SK-N-SH (cell line): ENCODE results near the gene CACNA1E. TPM values are rescaled to one million over a fixed set of nuclear protein-coding genes. Genes with fewer than 3 reads are reported as not detected.

Experiments
- CTCF ChIA-PET: fragments of 300-600, 350-600 bp; formaldehyde crosslinking; extraction: SDS; loops from one replicate; lab custom pipeline; 2021; lab: Yijun Ruan, JAX
- POLR2A ChIA-PET: fragments of 350-600 bp; sonication (Branson Sonifier 250); formaldehyde crosslinking; extraction: SDS; loops from one replicate; lab custom pipeline; 2020; ENCODE audit warnings: antibody characterized with exemption, inconsistent platforms; lab: Yijun Ruan, JAX
- DNase-seq: peaks from one replicate; pipeline ENCODE4 v3.0.0; 2012
- H2AFZ ChIP-seq: fragments of 200-600 bp; sonication (generic); 2 replicates; pipeline ENCODE4 v1.8.1; 2016; ENCODE audit warnings: antibody characterized with exemption, mild to moderate bottlenecking, low read depth
- H3F3A ChIP-seq: fragments of 200-600 bp; sonication (generic); replicated peaks from 2 replicates; pipeline ENCODE3; 2016; ENCODE audit warnings: antibody characterized with exemption, mild to moderate bottlenecking; ENCODE audit not compliant: insufficient read depth
- H3K27ac ChIP-seq, 2 experiments: fragments of 200-500 bp in 1 of 2; fragments of 200-600 bp in 1 of 2; sonication (Bioruptor generic) in 1 of 2; sonication (generic), shearing (Covaris generic) in 1 of 2; 2 replicates each; pipeline versions ENCODE4 v1.5.1 to v1.6.1; 2014 to 2016; ENCODE audit warnings: low read depth in 2 of 2, inconsistent platforms in 1 of 2, low read length in 1 of 2, mild to moderate bottlenecking in 1 of 2, mixed read lengths in 1 of 2
- H3K27me3 ChIP-seq: fragments of 200-600 bp; sonication (generic), shearing (Covaris generic); 2 replicates; pipeline ENCODE4 v1.6.1; 2016; ENCODE audit warnings: mixed run types; ENCODE audit not compliant: insufficient read depth
- H3K36me3 ChIP-seq, 2 experiments: fragments of 200-500 bp in 1 of 2; fragments of 200-600 bp in 1 of 2; sonication (Bioruptor generic) in 1 of 2; sonication (generic) in 1 of 2; replicated peaks in 1 of 2; 2 replicates each; pipeline versions ENCODE3 to v1.5.1; 2014 to 2016; ENCODE audit warnings: low read length in 1 of 2, mild to moderate bottlenecking in 1 of 2; ENCODE audit not compliant: insufficient read depth in 2 of 2, control insufficient read depth in 1 of 2
- H3K4me1 ChIP-seq, 2 experiments: fragments of 200-500 bp in 1 of 2; fragments of 200-600 bp in 1 of 2; sonication (Bioruptor generic) in 1 of 2; sonication (generic), shearing (Covaris generic) in 1 of 2; 2 replicates each; pipeline versions ENCODE4 v1.5.1 to v1.6.1; 2014 to 2016; ENCODE audit warnings: low read depth in 1 of 2, low read length in 1 of 2, mixed run types in 1 of 2; ENCODE audit not compliant: insufficient read depth in 2 of 2, control insufficient read depth in 1 of 2
- H3K4me2 ChIP-seq: fragments of 200-600 bp; sonication (generic), shearing (Covaris generic); 2 replicates; pipeline ENCODE4 v1.6.1; 2017; ENCODE audit warnings: mixed run types
- H3K4me3 ChIP-seq, 2 experiments: fragments of 200-500 bp in 1 of 2; fragments of 200-600 bp in 1 of 2; sonication (Bioruptor generic) in 1 of 2; sonication (generic), shearing (Covaris generic) in 1 of 2; 2 replicates each; pipeline versions ENCODE4 v1.5.1 to v1.8.1; 2014 to 2016; ENCODE audit warnings: low read depth in 2 of 2, inconsistent platforms in 1 of 2, low read length in 1 of 2, mild to moderate bottlenecking in 1 of 2, mixed read lengths in 1 of 2, moderate library complexity in 1 of 2
- H3K79me2 ChIP-seq: fragments of 200-600 bp; sonication (generic); 2 replicates; pipeline ENCODE4 v1.8.1; 2017; ENCODE audit warnings: mild to moderate bottlenecking; ENCODE audit not compliant: insufficient read depth
- H3K9ac ChIP-seq: fragments of 200-600 bp; sonication (generic); 2 replicates; pipeline ENCODE4 v1.6.1; 2017; ENCODE audit warnings: mixed run types
- H3K9me2 ChIP-seq: fragments of 200-600 bp; sonication (generic); 2 replicates; pipeline ENCODE4 v1.6.1; 2017; ENCODE audit warnings: mixed run types
- H3K9me3 ChIP-seq: fragments of 200-600 bp; sonication (generic); 2 replicates; pipeline ENCODE4 v1.6.1; 2017; ENCODE audit warnings: mixed run types, mild to moderate bottlenecking, moderate library complexity
- H4K20me1 ChIP-seq: fragments of 200-600 bp; sonication (generic); 2 replicates; pipeline ENCODE4 v1.6.1; 2017; ENCODE audit warnings: mild to moderate bottlenecking, mixed run types; ENCODE audit not compliant: insufficient read depth
- ELF1 ChIP-seq: IDR thresholded peaks from 2 replicates; pipeline ENCODE4 v1.4.0; 2012
- EP300 ChIP-seq, 2 experiments: IDR thresholded peaks; 2 replicates each; pipeline versions ENCODE4 v1.4.0 to v1.6.1; 2012; ENCODE audit warnings: borderline replicate concordance in 1 of 2, low read depth in 1 of 2, low read length in 1 of 2
- EZH2phosphoT487 ChIP-seq: fragments of 200-600 bp; sonication (generic); IDR thresholded peaks from 2 replicates; pipeline ENCODE4 v1.6.1; 2017; ENCODE audit warnings: low read depth, mixed run types, mild to moderate bottlenecking, antibody characterized with exemption, moderate library complexity, borderline replicate concordance
- FOSL2 ChIP-seq: IDR thresholded peaks from 2 replicates; pipeline ENCODE4 v1.4.0; 2012; ENCODE audit warnings: low read depth, mild to moderate bottlenecking, moderate library complexity, borderline replicate concordance
- FOXM1 ChIP-seq: IDR thresholded peaks from 2 replicates; pipeline ENCODE4 v1.4.0; 2012; ENCODE audit warnings: low read depth, mild to moderate bottlenecking
- GABPA ChIP-seq: IDR thresholded peaks from 2 replicates; pipeline ENCODE4 v1.4.0; 2012; ENCODE audit warnings: low read depth, mild to moderate bottlenecking
- MEF2A ChIP-seq: IDR thresholded peaks from 2 replicates; pipeline ENCODE4 v1.4.0; 2012; ENCODE audit warnings: low read depth, borderline replicate concordance
- MXI1 ChIP-seq: IDR thresholded peaks from 2 replicates; pipeline ENCODE4 v1.6.1; 2012; ENCODE audit warnings: mild to moderate bottlenecking, low read depth, low read length, improper control_type of control experiment
- NFIC ChIP-seq: IDR thresholded peaks from 2 replicates; pipeline ENCODE4 v1.4.0; 2012; ENCODE audit warnings: borderline replicate concordance
- POLR2AphosphoS5 ChIP-seq: IDR thresholded peaks from 2 replicates; pipeline ENCODE4 v1.6.1; 2012; ENCODE audit warnings: low read depth, low read length
- RCOR1 ChIP-seq: fragments of 150-350 bp; IDR thresholded peaks from 2 replicates; pipeline ENCODE4 v1.6.1; 2017; ENCODE audit warnings: antibody characterized with exemption, low read length
- RXRA ChIP-seq: IDR thresholded peaks from 2 replicates; pipeline ENCODE4 v1.4.0; 2012; ENCODE audit warnings: low read depth, mild to moderate bottlenecking, borderline replicate concordance
- SIN3A ChIP-seq: IDR thresholded peaks from 2 replicates; pipeline ENCODE4 v1.6.1; 2012; ENCODE audit warnings: low read depth, mild to moderate bottlenecking, low read length, moderate library complexity, borderline replicate concordance
- SMC3 ChIP-seq: IDR thresholded peaks from 2 replicates; pipeline ENCODE4 v1.6.1; 2012; ENCODE audit warnings: low read depth, low read length, improper control_type of control experiment
- TAF1 ChIP-seq: IDR thresholded peaks from 2 replicates; pipeline ENCODE4 v1.6.1; 2012; ENCODE audit warnings: low read depth, mild to moderate bottlenecking, low read length, moderate library complexity, borderline replicate concordance
- TCF12 ChIP-seq: IDR thresholded peaks from 2 replicates; pipeline ENCODE4 v1.4.0; 2012
- YY1 ChIP-seq: IDR thresholded peaks from 2 replicates; pipeline ENCODE4 v1.4.0; 2012; ENCODE audit warnings: low read depth, mild to moderate bottlenecking
- WGBS: methylation state at CpG from one replicate; pipeline ENCODE4 v1.1.6; 2017; ENCODE audit warnings: low lambda C conversion rate; 5-methylcytosine and 5-hydroxymethylcytosine counted together
- polyA plus RNA-seq, 3 experiments: library from polyadenylated mRNA; depleted of rRNA; stranded (reverse); fragments of >200 nt; gene quantifications; 2 replicates each; pipeline ENCODE4 v1.2.3, GENCODE V29; 2012
- TF ChIP-seq, protein P1 (sequence below): IDR thresholded peaks from 2 replicates; pipeline ENCODE4 v1.4.0; 2012; ENCODE audit warnings: low read depth
- TF ChIP-seq, protein P2 (sequence below): IDR thresholded peaks from 2 replicates; pipeline ENCODE4 v1.4.0; 2012; ENCODE audit warnings: low read depth, borderline replicate concordance
- TF ChIP-seq, protein P3 (sequence below): fragments of 150-350 bp; IDR thresholded peaks from 2 replicates; pipeline ENCODE4 v1.6.1; 2017; ENCODE audit warnings: antibody characterized with exemption, low read length, low read depth, borderline replicate concordance
- TF ChIP-seq, protein P4 (sequence below): IDR thresholded peaks from 2 replicates; pipeline ENCODE4; 2012

Gene CACNA1E
- polyA plus RNA-seq, 1 of the 3 experiments (the other 2 are of a cell fraction), result not detected

DNA sequence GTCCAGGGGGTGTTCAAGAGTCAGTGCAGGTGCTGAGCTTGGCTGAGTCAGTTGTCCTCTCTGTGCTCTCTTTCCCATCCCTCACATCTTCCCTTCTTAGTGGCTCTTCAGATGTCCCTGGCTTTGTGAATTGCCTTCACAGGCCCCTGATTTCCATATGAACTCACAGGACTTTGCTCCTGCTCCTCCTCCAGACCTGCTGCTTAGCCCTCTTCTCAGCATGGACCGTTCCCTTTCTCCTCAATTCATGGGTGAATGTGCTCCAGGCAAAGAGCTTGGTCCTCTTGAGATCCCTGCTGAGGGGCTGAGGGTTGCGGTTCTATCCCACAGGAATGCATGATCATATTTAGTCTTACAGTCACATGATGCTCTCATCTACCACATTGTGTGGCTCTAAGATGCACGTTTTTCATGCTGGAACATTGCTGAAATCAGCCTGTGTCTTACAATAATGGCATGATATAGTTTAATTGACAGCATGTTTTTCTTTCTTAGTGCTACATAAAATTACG, 30.5 kb downstream of the CACNA1E start:
- no peaks in the 10 kb centered on the region for H3K9me2 ChIP-seq
- CTCF ChIA-PET, result no interaction called here
- DNase-seq, result no peak
- no peak overlapping the region for H3K4me3 ChIP-seq
- H3K9ac ChIP-seq, result no peak overlapping the region
- H4K20me1 ChIP-seq, result no peaks in the 10 kb centered on the region
- H3K4me1 ChIP-seq, result no peaks in the 10 kb centered on the region
- no peaks in the 10 kb centered on the region for H3K9me3 ChIP-seq
- H3F3A ChIP-seq, result no peaks in the 10 kb centered on the region
- H2AFZ ChIP-seq, result no peak overlapping the region
- no peaks in the 10 kb centered on the region for H3K79me2 ChIP-seq
- POLR2A ChIA-PET, result no interaction called here
- TF ChIP-seq FOSL2 (no peak), MXI1 (no peak), EZH2phosphoT487 (no peak), POLR2AphosphoS5 (no peak), MEF2A (no peak), FOXM1 (no peak), EP300 (IDR thresholded peaks at IDR 0.05; ENCODE audit: borderline replicate concordance in 1 of 2, low read depth in 1 of 2, low read length in 1 of 2) (no peak)
- TF ChIP-seq, protein P1, sequence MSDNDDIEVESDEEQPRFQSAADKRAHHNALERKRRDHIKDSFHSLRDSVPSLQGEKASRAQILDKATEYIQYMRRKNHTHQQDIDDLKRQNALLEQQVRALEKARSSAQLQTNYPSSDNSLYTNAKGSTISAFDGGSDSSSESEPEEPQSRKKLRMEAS, result no peak
- TF ChIP-seq, protein P2, sequence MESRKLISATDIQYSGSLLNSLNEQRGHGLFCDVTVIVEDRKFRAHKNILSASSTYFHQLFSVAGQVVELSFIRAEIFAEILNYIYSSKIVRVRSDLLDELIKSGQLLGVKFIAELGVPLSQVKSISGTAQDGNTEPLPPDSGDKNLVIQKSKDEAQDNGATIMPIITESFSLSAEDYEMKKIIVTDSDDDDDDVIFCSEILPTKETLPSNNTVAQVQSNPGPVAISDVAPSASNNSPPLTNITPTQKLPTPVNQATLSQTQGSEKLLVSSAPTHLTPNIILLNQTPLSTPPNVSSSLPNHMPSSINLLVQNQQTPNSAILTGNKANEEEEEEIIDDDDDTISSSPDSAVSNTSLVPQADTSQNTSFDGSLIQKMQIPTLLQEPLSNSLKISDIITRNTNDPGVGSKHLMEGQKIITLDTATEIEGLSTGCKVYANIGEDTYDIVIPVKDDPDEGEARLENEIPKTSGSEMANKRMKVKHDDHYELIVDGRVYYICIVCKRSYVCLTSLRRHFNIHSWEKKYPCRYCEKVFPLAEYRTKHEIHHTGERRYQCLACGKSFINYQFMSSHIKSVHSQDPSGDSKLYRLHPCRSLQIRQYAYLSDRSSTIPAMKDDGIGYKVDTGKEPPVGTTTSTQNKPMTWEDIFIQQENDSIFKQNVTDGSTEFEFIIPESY, result no peak
- TF ChIP-seq, all 33 proteins: peak for 0
- no peaks in the 10 kb centered on the region for H3K36me3 ChIP-seq
- WGBS, result 12% methylated on average over 4 of the region's 4 CpGs
- no peak overlapping the region for H3K27ac ChIP-seq
- no peak overlapping the region for H3K4me2 ChIP-seq
- no peaks in the 10 kb centered on the region for H3K27me3 ChIP-seq

DNA sequence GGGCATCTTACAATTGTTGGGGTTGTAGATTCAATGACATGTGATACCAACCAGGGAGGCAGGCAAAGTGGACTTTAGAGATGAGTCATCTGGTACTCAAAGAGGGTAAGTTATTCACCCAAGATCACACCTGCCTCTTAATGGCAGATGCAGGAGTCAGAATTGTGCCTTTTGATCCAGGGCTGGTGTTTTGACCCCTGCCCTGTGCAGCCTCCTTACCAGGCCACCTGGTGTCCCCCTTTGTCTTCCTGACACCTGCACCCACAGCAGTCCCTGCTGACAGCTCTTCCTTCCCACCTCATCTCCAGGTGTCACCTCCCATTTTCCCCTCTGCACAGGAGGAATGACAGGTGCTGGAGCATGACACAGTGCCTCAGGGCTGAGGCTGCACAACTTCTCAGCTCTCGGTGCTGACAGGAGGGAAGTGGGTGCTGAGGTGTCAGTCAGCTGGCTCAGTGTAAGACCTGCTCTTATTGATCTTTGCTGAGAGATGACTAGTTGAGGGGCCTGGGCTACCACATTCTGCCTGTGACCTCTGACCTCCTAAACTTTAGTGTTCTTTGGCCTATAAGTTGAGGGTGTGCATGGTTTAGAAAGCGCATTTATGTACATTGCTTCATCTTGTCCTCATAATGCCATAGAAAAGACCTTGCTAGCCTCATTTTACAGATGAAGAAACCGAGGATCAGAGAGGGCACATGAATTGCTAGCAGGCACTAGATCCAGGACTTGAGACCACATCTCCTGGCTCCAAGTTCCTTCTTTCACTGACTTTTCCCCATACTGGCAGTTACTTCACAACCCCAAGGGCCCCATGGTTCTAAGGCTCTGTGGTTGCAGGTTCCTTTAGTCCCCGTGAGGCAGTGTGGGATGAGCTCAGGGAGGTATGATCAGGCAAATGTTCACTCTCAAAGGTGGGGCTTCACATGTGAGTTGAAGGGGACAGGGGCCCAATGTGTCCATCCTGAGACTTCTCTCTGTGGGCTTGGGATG, 31.3 kb downstream of the CACNA1E start:
- Histone ChIP-seq H3K79me2 (no peaks in the 10 kb centered on the region), H2AFZ (no peak overlapping the region), H3K4me1 (no peaks in the 10 kb centered on the region), H3K9me3 (no peaks in the 10 kb centered on the region), H4K20me1 (no peaks in the 10 kb centered on the region), H3K36me3 (no peaks in the 10 kb centered on the region), H3K27me3 (no peaks in the 10 kb centered on the region), H3F3A (no peaks in the 10 kb centered on the region), H3K27ac (no peak overlapping the region), H3K9me2 (no peaks in the 10 kb centered on the region), H3K4me2 (no peak overlapping the region), H3K9ac (no peak overlapping the region), H3K4me3 (no peak overlapping the region)
- CTCF ChIA-PET, result no interaction called here
- TF ChIP-seq FOSL2 (no peak), EP300 (IDR thresholded peaks at IDR 0.05; ENCODE audit: borderline replicate concordance in 1 of 2, low read depth in 1 of 2, low read length in 1 of 2) (no peak), NFIC (no peak), SMC3 (no peak), EZH2phosphoT487 (no peak), YY1 (no peak), MXI1 (no peak), GABPA (no peak), TCF12 (no peak), RCOR1 (no peak), TAF1 (no peak), RXRA (no peak), MEF2A (no peak), ELF1 (no peak), SIN3A (no peak)
- TF ChIP-seq, protein P3, sequence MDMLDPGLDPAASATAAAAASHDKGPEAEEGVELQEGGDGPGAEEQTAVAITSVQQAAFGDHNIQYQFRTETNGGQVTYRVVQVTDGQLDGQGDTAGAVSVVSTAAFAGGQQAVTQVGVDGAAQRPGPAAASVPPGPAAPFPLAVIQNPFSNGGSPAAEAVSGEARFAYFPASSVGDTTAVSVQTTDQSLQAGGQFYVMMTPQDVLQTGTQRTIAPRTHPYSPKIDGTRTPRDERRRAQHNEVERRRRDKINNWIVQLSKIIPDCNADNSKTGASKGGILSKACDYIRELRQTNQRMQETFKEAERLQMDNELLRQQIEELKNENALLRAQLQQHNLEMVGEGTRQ, result no peak
- TF ChIP-seq, protein P4, sequence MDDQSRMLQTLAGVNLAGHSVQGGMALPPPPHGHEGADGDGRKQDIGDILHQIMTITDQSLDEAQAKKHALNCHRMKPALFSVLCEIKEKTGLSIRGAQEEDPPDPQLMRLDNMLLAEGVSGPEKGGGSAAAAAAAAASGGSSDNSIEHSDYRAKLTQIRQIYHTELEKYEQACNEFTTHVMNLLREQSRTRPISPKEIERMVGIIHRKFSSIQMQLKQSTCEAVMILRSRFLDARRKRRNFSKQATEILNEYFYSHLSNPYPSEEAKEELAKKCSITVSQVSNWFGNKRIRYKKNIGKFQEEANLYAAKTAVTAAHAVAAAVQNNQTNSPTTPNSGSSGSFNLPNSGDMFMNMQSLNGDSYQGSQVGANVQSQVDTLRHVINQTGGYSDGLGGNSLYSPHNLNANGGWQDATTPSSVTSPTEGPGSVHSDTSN, result no peak
- no peak for DNase-seq
- WGBS, result 22% methylated on average over 4 of the region's 4 CpGs
- POLR2A ChIA-PET, result no interaction called here
